ENCODE data around the gene HABP4.

- TF ChIP-seq CTCF (IDR thresholded peaks at IDR 0.05 in 8 of 11, conservative IDR thresholded peaks at IDR 0.05 in 3 of 11) (no peak), POLR2AphosphoS5 (IDR thresholded peaks at IDR 0.05) (no peak), POLR2A (IDR thresholded peaks at IDR 0.05) (no peak)
Measured at GRCh38 chr9:96420468-96421219, 29.3 kb upstream of the HABP4 start.

Data from spleen (tissue), 7 donors.